ENCODE results near the gene KAZALD1.

- TF ChIP-seq POLR2AphosphoS5 (IDR thresholded peaks at IDR 0.05; ENCODE audit: borderline replicate concordance, low read depth, low read length) (no peak), EZH2 (IDR thresholded peaks at IDR 0.05) (no peak), FOXP2 (optimal IDR thresholded peaks at IDR 0.05; ENCODE audit: control extremely low read depth, extremely low read length, insufficient read depth) (no peak)
Observed at GRCh38 chr10:101099901-101100300, 38.1 kb downstream of the KAZALD1 start.
